ENCODE data around the gene TBX1.
"Not testable (repeated sequence)": the region's sequence is repeated elsewhere in the genome, so short reads cannot be mapped to it uniquely, and the experiment has no call there.

Gene TBX1

GRCh38 chr22:19766511-19767426 is 6.2 kb downstream of the TBX1 start:
- DNase-seq: no peak

GRCh38 chr22:19767427-19768341 is 7.1 kb downstream of the TBX1 start:
- DNase-seq: no peak

- no peak for DNase-seq
These were observed 8.8 kb downstream of the TBX1 start for GRCh38 chr22:19769393-19769715.

- no peak for DNase-seq
These were observed 10.0 kb downstream of the TBX1 start for GRCh38 chr22:19770349-19771220.

- DNase-seq: no peak
These were observed 11.8 kb downstream of the TBX1 start for GRCh38 chr22:19772422-19772672.

- DNase-seq: no peak
These were observed 12.3 kb downstream of the TBX1 start for GRCh38 chr22:19772673-19773469.

GRCh38 chr22:19773470-19774040 is 13.0 kb downstream of the TBX1 start:
- no peak for DNase-seq

GRCh38 chr22:19774628-19775027 is 14.1 kb downstream of the TBX1 start:
- DNase-seq: no peak

GRCh38 chr22:19775496-19776325 is 15.1 kb downstream of the TBX1 start:
- no peak for DNase-seq

GRCh38 chr22:19776433-19777031 is 16.0 kb downstream of the TBX1 start:
- DNase-seq: no peak

GRCh38 chr22:19777192-19777591 is 16.6 kb downstream of the TBX1 start:
- DNase-seq: not testable (repeated sequence)

GRCh38 chr22:19779011-19779421 is 18.4 kb downstream of the TBX1 start:
- no peak for DNase-seq

- no peak for DNase-seq
These were observed 19.2 kb downstream of the TBX1 start for GRCh38 chr22:19779685-19780268.

- no peak for DNase-seq
These were observed 22.0 kb downstream of the TBX1 start for GRCh38 chr22:19782533-19782932.

GRCh38 chr22:19783586-19784383 is 23.2 kb downstream of the TBX1 start:
- no peak for DNase-seq

- DNase-seq: no peak
These were observed 24.0 kb downstream of the TBX1 start for GRCh38 chr22:19784384-19785175.

GRCh38 chr22:19785461-19786263 is 25.1 kb downstream of the TBX1 start:
- no peak for DNase-seq

- no peak for DNase-seq
These were observed 25.6 kb downstream of the TBX1 start for GRCh38 chr22:19786264-19786585.

Measured in NCI-H2029 treated with DMSO at 0.1 percent for 48 hours (cell line).